CD4-positive, alpha-beta T cell treated with Interleukin-1 beta for 1 hour (primary cell): ENCODE data around the gene CELSR3.

ENCODE experiments used
- DNase-seq, 2 donors: peaks; one replicate each; pipeline ENCODE4 v3.0.0-alpha.2; 2020 to 2022

Gene CELSR3

DNA sequence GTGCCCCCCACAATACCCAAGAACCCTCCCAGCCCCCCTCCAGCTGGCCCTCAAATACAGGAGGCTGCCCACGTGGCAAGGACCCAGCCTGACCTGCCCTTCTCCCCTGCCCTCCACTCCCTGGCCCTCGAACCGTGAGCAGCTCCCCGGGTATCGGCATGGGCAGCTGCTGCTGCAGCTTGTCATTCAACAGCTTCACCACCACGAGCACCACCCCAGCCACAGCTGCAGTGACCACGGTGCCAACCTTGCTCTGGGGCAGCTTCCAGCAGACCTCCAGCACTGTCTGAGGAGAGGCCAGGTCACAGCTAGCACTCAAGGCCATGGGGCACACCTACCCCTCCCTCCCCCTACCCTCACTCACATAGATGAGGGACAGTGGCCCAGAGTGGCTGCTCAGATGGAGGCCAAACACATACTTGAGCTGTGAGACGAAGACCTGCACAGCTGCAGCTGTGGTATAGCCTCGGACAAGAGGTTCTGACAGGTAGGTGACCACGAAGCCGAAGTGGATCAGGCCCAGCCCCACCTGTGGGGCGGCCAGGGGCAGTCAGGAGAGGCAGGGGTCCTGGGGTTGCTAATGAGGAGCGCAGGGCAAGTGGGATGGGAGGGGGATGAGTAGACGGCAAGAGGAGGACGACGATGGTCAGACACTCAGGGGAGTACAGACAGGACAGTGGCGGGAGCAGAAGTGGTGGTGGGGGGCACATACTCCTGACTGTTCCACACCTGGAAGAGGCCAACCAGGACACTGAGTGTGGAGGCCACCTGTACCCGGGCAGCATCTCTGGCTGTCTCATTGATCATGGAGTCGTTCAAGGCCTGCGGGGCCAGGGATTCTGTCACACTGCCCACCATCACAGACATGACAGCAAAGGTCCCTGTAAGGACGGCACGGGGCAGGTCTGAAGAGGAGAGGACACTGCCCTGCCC is 30.9 kb downstream of the CELSR3 start:
- DNase-seq: no peak

- no peak for DNase-seq
Measured at GRCh38 chr3:48630833-48631232, 31.9 kb downstream of the CELSR3 start.

DNA sequence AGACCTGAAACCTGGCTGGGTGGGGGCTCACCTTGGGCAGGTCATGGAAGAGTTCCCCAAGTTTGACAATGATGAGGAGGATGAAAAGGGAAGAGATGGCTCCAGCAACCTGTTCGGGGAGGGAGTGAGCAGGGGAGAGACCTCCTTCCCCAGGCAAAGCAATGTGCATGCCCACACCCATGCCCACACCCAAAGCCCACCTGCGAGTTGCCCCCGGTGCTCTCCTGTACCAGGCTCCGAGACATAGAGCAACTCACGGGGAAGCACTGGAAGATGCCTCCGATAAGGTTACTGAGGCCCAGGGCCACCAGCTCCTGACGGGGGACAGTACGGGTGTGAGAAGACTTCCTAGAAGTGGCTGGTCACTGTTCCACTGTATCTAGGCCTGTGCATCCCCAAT is 32.3 kb downstream of the CELSR3 start:
- DNase-seq: no peak

DNA sequence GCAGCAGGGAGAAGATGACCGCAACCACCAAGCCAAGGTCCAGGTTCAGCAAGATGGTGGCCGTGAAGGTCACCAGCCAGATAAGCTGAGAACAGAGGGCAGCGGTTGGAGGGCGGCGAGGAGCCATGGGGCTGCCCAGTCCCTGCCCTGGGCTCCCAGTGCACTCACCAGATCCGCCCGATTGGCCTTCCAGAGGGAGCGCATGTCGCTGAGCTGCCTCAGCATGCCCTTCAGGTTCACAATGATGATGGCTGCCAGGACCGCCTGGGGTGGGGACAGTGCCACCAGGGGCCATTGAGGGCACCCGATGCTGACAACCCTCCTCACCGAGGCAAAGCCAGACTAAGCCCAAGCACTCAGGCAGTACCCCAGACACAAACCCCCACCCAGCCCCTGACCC is 32.8 kb downstream of the CELSR3 start:
- DNase-seq: no peak

GRCh38 chr3:48628277-48629017 is 34.2 kb downstream of the CELSR3 start:
- no peak for DNase-seq

DNA sequence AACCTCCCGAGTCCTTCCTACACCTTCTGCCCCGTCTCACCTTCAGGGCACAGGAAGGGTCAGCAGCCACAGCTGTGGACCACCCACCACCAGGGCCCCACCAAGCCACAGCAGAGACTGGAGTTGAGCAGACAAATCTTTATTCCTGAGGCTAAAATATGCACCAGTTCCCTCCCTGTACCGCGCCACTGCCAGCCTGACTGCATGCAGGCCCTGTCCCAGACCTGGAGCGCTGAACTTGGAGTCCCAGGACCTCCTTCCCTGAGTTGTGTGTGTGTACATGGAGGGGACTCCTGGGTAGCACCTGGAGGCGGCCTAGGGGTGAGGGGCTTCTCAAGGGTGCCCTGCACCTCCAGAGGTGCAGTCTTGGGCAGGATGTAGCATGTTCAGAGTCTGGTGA is 37.1 kb downstream of the CELSR3 start:
- DNase-seq: no peak

DNA sequence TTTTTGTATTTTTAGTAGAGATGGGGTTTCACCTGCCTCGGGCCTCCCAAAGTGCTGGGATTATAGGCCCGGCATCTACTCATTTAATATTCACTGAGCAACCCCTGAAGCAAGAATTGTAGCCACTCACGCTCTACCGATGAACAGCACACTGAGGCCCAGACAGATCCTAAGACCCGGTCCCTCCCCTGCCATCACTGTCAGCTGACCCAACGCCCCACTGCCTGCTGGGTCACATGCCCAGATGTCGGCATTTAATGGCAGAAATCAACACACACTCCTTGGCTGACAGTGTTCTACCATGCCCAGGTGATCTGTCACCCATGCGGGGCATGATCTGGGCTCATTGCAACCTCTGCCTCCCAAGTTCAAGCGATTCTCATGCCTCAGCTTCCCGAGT is 37.9 kb downstream of the CELSR3 start:
- no peak for DNase-seq

GRCh38 chr3:48623851-48624547 is 38.7 kb downstream of the CELSR3 start:
- DNase-seq: no peak

DNA sequence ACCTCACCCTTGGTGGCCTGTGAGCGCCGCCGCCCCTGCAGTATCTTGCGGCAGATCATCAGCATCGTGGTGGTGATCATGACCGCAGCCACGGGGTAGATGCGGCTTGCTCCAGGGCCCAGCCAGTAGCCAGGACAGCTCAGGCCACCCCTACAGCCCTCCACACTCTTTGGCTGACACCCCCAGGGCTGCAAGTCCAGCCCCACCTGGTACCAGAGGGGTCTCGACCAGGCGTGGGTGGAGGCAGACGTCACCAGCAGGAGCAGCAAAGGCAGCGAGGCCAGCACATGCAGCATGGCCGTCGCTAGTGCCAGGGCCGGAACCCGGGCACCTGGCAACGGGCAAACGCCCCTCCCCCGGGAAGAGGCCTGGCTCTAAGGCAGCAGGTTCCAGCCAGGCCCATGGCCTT is 41.2 kb downstream of the CELSR3 start, which contains the start of gene TMEM89:
TSS of gene TMEM89 (minus strand) at position 309 of the 409 bp plus-strand sequence. CDS start at position 296, 13 bp downstream.
- no peak for DNase-seq

DNA sequence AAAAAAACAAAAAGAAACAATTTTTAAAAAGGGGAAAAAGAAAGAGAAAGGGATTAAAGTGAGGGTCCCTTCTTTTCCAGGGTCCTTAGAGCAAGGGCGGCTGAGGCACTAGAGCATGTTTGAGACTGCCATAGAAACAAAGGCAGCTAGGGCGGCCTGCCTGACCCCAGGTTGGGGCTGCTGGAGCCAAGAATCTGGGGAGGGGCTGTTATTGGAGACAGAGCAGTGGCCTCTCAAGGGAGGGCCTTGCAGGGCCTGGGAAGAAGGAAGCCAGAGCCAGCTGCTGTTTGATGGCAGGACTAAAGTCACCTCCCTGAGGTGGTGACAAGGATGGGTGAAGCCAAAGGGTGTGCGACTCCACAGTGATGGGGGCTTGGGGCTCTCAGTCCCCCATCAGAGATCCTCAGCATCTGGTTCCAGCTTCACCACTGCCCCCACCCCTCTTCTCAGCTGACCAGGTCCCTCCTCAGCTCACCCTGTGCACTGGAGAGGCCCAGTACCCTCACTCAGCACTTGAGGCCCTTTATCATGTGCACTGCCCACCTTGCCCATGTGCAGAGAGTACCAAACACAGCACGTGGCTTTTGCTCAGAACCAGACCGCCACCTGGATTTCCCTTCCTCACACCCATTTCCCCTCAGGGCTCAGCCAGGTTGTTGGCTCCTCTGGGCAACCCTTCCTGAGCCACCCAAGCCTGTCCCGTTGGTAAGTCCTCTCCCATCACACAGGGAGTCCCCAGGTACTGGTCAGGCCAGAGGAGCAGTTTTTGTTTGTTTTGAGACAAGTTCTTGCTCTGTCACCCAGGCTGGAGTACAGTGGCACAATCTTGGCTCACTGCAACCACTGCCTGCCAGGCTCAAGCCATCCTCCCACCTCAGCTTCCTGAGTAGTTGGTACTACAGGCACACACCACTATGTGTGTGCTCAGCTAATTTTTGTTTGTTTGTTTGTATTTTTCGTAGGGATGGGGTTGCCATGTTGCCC is 42.9 kb downstream of the CELSR3 start:
- no peak for DNase-seq

DNA sequence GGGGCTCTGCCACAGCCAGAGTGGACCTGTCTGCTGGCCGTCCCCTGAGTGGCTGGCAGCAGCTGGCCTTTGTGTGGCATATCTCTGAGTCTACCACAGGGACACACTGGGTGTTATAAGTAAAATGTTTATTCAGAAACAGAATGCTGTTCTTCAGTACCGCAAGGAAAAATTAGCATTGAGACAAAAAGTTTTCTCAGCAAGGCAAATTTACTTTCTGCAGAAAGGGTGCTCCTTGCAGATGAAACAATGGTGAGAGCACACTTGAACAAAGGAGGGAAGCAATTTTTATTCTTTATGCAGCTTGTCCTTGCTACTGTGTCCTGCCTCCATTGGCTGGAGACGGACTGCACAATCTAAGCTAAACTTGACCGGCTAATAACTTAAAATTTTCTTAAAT is 45.1 kb downstream of the CELSR3 start:
- no peak for DNase-seq

DNA sequence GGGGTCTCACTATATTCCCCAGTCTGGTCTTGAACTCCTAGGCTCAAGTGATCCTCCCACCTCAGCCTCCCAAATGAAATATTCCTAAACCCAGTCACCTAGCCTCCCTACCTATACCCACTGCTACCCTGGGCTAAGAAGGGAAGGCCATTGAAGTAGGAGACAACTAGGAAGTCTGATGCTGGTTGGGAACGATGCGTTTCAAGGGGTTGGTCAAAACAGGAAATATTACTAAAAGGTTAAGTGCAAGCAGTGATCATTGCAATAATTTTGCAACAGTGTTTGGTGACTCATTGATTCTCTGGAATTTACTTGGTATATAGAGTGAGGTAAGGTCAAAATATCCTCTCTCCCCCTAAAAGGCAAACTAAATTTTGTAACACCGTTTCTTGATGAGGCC is 48.6 kb downstream of the CELSR3 start:
- DNase-seq: no peak

- DNase-seq: no peak
Measured at GRCh38 chr3:48612309-48612708, 50.4 kb downstream of the CELSR3 start.

DNA sequence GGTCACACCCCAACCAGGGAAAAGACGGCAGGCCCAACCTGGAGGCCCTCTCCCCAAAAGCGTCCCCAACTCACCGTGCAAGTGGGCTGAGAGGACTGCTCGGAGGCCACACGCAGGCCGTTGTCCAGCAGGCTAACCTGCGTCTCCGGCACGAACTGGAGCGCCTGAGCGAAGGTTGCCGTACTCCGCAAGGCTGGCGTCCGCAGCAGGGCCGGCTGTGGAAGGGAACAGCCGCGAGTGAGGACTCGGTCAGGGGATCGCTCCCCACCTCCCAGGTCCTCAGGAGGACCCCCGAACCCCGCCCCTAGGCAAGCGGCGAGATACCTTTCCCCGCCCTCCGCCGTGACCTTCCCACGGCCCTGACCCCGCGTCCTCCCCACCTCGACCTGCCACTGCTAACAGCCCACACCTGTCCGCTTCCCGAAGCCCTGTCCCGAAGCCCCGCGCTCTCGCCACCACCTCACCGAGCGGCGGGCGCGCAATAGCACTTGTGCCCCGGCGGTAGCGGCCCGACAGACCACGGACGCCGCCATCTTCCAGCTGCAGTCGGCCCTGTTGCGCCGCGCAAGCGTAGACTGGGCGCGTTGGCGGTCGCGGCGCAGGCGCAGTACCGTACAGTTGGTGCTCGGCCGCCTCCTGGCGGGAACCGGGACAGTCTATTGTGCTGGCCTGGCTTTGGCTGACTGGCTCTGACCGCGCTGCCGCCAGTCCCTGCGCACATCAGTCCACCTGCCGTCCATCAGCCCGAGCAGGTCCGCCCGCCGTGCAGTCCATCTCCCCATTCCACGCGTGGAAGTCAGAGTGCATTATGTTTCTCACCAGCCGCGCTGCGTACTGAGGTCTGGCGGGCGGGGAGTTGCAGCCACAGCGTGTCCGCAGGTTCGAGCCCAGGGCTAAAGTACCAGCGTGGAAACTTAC is 53.3 kb downstream of the CELSR3 start, which contains the start of gene UQCRC1:
TSS of gene UQCRC1 (minus strand) at position 559 of the 918 bp plus-strand sequence. CDS start at position 533, 26 bp downstream.
- peak; percentile 94 to 95 for DNase-seq

GRCh38 chr3:48607519-48607918 is 55.2 kb downstream of the CELSR3 start:
- DNase-seq: no peak

DNA sequence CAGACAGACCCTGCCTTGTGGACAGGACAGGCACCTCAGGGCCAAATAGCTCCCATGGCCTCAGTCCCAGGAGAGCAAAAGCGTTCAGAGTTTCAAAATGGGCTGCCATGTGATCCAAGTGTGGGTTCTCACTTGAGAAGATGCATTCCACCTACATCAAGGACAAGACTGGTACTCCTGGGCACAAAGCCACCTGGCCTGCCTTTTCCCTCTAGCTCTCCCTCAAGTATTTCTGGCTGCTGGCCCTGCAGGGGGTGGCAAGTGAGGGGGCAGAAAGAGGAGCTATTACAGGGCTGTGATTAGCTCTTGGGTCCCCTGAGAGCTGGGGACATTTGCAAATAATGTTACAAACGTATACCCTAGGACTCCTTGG is 61.1 kb downstream of the CELSR3 start:
- no peak for DNase-seq

DNA sequence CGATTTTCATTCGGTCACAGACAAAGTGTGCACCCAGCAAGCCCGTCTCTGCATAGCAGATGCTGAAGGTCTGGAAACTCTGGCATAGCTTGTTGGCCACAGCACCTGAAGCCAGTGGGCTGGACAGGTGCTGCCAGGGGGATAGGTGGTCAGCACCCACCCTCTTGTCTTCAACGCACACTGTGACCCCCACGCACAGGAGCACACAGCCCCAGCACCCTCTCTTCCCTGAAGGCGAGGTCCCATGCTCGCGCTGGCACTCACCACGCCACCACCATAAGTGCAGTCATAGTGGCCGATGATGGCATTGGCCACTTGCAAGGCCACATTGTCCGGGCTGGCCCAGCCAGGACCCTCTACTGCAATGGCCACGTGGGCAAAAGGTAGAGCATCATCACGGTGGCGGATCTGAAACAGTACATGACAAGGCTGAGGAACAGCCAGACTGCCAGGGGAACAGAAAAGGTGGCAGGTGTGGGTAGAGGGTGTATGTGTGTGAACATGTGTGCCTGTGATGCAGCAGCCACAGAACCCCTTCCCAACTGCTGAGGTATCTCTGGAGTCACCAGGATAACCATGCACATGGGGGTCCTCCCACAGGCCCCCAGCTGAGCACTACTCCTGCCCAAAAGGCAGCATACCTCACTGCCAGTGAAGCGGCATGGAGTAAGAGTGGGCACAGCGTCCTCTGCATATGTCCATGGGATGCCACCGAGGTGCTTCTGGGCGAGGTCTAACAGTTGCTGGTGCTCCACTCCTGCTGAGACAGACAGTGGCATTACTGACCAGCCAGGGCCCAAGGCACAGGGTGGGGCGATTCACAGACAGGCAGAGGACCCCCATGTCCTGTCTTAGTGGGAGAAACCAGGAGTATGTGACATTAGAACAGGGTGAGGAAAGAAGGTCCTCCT is 61.7 kb downstream of the CELSR3 start:
- DNase-seq: no peak

DNA sequence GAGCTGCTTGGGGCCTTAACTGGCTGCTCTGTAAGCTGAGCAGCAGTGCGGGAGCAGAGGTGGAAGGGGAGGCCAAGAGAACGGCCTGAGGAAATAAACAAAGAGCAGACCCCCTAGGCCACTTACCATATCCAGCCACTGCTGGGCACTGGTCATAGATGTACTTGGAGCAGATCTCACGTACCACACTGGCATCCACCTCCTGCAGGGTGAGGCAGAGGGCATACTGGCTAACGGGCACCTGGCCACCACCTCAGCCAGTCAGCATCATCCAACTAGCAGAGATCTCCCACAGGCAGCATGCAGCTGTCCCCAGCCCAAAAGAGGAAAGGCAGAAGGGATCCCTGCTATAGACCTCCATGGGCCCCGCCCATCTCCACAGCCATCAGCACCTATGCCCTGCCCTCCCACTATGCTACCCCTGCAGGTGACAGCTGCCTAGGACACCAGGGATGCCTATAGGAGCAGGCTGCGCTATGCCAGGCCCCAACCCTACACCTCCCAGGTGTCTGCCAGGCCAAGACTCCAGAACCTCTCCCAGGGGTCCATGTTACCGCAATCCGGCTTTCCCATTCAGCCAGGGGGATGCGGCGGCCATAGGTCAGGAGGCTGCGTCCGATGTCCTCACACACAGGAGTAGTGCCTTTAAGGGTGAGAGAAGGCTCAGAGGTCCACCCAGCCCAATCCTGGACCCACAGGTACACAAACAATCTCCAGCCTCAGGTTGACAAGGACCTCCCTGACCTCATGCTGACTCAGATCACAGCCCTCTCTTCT is 63.0 kb downstream of the CELSR3 start:
- no peak for DNase-seq

DNA sequence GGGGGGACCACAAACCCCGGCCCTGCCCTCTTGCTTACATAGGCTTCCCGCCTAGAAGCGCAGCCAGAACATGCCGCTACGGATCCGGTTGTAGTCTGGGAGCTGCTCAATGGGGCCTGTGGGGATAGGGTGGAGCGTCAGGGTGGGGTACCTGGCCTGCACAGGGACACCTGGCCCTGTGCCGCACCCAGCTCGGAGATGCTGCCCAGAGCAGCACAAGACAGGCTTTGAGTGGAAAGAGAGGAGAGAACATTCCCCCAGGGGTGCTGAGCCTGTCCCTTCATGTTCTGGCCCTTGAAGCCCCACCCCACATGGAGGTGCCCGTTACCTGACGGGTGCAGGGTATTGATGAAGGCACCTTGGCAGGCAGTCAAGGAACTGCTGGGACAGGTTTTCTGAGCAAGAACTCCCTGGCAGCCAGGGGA is 63.6 kb downstream of the CELSR3 start:
- no peak for DNase-seq
